GM11168 (cell line): ENCODE measurements around the gene TMEM214.
"Not testable (repeated sequence)": the region's sequence is repeated elsewhere in the genome, so short reads cannot be mapped to it uniquely, and the experiment has no call there.

ENCODE experiments used
- in situ Hi-C: fragments of 300-500 bp; cut with MboI; formaldehyde crosslinking; loops from one replicate; pipeline ENCODE4 v1.12.0; 2022; ENCODE audit warnings: low sequenced_read_pairs; ENCODE audit not compliant: unreplicated experiment

The TMEM214 gene

DNA sequence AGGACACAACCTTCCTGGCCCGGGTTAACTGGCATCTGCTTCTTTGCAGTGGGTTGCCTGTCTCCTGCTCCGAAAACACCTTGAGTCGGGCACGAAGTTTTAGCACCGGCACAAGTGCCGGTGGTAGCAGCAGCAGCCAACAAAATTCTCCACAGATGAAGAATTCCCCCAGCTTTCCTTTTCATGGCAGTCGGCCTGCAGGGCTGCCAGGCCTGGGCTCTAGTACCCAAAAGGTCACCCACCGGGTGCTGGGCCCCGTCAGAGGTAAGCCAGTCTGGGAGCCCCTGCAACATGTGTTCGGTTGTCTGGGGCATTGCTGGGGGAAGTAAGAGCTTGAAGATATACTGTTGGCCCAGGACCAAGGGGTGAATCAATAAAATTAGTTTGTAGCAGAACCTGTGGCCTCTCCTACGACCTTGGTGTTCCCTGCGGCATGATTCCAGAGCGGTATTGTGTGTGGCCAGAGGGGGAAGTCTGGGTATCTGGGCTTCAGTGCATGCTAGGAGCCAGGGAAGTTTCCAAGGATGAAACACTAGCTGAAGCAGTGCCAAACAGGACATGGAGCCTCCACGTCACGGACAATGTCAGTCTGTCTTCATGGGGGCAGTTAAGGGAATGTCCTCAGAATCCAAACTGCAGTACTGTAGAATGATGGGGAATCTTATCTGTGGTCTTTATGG is 26.5 kb downstream of the TMEM214 start:
- in situ Hi-C loops, result no loop called here

DNA sequence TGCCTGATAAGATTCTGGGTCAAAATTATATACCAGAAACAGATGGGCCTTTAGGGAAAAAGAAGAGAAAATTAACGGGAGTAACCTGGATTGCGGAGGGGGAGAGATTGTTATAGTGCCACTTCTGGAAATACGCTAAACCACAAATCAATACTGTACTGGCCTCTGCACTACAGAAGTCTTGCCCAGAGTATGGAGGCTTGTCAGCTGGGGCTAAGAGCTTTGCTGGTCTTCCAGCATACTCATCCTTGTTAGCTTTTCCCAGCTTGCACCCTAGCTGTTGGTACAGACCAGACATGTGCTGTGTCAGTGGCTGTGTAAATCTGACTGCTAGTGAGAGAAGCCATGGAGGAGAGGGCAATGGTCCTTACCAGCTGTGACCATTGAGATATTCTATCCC is 27.6 kb downstream of the TMEM214 start:
- in situ Hi-C loops, result no loop called here

DNA sequence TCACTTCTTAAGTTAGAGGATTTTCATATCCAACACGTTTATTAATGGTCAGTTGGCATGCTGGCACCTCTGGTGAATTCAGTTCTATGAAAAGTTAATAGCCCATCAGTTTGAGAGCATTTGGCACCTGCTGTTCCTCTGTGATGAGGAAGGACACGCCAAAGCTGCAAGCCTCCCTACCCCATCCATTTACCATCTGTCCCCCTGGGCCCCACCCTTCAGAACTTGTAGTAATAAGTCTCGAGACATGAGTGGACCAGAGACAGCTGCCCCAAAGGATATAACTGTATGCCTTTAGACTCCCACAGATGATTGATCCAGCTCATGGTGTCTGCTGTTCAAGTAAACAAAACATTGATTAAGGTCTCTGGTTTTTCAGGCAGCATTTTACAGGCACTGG is 32.4 kb downstream of the TMEM214 start:
- in situ Hi-C loops, result no loop called here

DNA sequence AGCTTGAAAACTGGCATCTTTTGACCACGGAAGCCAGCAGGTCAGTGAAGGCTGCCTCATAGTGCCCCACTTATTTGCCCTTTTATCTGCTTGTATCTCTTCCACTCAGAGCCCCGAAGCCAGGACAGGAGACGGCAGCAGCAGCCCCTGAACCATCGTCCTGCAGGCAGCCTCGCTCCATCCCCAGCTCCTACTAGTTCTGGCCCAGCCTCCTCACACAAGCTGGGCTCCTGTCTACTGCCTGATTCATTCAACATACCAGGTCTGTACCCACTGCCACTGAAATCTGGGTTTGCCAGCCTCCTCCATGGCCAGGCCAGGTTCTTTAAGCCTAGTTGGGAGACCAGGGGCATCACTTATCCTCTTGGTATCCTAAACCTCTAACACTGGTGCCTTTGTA is 34.6 kb downstream of the TMEM214 start:
- in situ Hi-C loops, result no loop called here

DNA sequence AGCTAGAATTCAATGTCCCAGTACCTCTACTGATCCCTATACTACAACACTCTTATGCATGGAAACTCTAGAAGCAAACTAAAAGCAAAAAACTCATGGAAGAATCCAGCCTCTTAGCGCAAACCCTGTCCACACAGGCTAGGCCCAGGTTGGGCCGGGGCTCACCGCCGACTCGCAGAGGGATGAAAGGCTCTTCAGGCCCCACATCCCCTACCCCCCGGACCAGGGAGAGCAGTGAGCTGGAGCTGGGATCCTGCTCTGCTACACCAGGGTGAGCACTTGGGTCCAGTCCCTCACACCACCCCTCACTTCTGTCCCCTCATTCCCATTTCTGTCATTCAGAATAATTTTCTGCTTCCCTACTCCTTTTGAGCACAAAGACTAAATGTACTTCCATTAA is 36.7 kb downstream of the TMEM214 start:
- in situ Hi-C loops, result no loop called here

DNA sequence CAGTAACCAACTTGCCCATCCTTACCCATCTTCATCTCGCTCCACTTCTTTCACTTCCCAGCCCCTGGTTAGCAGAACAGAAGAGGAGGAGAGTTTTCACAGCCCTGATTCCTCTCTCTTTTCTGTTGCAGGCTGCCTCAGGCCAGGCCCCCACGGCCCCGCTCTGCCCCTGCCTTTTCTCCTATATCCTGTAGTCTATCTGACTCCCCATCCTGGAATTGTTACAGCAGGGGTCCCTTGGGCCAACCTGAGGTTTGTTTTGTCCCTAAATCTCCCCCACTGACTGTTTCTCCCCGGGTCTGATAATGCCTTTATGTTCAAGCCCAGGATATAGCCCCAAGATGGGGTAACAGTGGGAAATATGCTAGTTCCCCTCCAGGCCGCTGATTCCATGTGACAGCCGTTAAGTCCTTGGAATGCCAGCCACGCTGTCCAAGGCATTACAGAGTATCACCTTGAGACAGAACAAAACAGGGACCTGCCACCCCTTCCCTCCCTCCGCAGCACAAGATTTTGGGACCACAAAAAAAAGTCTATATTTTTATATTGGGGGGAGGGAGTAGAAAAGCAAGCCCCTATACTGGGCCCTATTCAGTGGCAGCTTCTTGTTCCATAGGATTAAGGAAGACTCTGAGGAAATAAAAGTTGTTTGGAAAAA is 37.3 kb downstream of the TMEM214 start:
- in situ Hi-C loops, result no loop called here

DNA sequence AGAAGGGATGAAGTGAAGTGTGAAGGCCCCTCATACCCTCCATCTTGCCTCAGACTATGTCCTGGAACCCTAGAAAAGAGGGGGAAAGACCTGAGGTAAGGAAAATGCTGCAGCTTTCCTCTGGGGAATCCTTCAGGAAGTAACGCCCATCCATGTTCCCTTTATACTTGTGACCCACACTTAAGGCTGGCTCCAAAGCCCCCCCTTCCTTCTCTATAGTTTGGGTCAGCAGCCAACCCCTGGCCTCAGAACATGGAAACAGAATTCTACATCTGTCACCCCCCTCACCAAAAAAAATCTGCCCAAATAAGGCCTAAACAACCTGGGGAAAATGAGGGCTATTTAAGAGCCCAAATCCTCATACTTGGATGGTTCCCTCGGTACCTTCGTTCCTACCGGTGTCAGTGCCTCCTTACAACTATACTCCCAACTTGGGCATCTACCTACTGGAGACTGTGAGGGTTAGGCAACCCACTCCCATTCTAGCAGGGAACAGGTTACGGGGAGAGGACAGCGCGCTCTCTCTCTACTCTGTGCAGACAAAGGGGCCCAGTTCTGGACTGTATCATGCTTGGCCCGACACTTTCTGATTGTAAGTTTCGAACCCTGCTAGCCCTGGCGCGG is 38.0 kb downstream of the TMEM214 start:
- in situ Hi-C loops, result no loop called here

DNA sequence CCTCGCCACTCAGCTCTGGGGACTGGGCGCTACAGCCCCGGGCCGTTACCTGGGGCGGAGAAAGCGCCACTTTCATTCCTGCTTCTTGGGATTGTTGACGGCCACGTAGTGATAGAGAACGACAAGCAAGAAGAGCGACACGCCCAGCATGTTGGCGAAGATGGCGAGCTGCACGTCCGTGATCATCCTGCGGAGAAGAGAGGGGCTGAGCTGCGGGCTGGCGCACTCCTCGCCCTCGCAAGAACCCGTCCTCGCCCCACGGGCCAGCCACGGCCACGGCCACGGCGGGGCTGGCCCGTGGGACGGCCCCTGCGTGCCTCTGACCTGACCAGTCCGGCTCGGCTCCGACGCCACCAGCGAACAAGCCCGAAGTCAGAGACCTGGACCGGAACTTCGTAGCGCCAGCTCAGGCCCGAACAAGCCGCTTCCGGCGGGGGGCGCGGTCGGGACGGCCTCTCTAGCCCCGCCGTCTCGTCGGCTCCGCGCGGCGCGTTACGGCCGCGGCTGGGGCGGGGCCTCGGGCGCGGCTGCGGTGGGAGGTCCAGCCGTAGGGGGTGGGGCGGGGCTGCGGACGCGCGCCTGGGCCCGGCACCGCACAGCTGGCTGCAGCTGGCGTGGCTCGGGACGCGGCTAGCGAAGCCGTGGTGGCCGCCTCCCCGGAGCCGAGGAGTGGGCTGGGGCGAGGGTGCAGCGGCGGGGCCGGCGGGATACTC is 38.7 kb downstream of the TMEM214 start, which contains the start of gene OST4:
Gene OST4 (minus strand): TSS at position 378 of the 713 bp plus-strand sequence.
- in situ Hi-C loops, result no loop called here

DNA sequence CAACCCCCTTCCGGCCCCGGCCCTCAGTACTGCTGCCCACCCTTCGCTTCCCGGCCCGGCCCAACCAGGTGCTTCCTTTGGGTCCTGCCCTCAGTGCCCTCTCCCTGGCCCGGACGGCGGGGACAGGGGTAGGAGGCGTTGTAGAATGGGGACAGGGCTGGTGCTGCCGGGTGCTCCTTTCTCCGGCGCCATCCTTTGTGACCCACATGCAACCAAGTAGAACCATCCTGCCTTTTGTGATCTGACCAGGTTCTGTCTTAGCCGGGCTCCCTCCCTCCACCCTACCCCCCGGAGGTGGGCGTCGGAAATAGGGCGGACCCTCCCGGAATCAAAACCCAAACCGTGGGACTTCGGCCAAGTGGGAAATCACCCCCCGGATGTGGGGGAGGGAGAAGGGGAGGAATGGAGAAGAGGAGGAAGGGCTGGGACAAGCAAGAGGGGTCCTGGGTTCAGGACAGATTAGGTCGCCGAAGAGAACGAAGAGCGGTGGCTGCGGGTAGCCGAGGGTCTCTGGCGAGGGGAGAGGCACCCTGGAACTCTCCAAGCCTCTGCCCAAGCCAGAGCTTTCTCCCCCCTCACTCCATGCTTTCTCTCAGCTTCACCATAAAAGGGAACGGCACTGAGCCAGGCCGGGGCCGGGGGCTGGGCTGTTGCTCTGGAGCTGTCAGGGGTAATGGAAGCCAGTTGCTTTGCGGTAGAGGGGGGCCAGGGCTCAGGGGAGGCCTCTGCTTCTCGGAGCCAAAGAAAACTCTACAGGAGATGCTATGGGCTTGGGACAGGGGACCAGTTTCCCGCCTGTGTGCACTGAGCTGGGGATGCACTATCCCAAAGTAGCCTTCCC is 39.4 kb downstream of the TMEM214 start:
- in situ Hi-C loops, result no loop called here

DNA sequence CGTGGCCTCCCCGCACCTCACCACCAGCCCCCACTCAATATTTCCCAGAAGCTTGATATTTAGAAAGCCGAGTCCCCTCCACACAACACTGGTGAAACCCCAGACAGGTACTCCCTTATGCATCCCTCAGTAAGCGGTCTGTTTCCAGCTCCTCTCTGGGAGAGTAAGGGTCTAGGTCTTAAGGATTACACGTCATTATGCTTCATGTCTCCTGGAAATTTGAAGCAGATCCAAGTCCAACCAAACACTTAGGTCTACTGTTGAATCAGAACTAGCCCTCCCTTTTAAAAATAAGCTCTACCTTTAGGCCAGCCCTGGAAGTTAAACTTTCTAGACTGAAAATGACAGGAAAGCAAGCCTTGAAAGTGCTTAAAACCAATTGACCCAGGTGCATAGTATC is 40.2 kb downstream of the TMEM214 start:
- in situ Hi-C loops, result no loop called here

DNA sequence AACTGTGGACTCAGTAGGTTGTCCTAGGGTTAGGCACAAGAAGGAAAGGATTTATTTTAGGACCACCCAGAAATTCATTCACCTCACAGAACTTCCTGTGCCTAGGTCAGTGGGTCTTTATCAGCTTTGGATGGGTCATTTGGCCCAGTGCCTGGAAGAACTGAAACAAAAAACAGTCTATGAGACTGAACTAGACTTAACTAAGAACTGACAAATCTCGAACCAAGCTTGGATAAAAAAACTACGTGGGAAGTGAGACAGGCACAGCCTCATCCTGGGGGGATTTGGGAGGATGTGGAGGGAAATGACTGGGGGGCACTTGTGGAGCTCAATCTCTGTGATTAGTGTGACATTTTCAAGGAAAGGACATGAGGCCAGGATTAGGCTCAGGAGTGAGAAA is 41.0 kb downstream of the TMEM214 start:
- in situ Hi-C loops, result no loop called here

DNA sequence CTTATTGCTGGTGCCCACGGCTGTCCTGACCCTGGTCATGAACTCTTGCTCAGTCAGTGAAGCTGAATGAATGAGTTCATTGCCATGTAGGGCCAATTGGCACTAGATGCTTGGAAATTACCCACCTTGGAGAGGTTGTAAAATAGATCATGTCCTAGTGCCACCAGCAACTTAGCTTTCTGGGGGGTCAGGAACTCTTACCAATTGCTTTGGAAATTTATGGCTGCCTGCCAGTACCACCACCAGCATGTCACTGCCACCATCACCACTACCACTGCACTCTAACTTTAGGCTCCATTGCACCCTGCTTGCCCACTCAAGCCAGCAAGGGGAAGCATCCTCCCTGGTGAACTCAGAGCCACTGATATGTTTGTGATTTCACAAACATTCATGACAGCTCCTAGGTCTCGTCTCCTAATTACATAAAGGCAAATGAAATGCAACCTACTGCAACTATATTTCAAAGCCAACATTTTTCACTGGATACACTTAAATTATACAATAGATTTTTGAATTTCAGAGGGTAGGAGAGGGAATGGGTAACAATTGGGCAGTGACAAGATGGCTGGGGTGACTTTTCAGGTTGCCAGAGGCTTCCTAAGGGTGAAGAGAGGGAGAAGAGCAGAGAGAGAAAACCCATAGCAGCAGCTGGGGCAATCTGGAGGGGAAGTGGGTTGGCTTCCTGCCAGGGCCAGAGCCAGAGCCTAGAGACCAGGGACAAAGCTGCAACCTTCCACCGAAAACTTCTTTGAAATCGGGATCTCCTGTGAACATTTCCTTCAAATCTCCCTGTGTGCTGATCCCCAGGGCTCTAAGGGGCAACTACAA is 42.2 kb downstream of the TMEM214 start:
- in situ Hi-C loops, result no loop called here

DNA sequence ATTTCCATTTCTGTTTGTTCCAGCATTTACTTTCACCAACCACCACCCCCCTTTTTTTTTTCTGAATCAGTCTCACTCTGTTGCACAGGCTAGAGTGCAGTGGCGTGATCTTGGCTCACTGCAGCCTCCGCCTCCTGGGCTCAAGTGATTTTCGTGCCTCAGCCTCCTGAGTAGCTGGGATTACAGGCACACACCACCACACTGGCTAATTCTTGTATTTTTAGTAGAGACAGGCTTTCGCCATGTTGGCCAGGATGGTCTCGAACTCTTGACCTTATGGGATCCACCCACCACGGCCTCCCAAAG is 42.8 kb downstream of the TMEM214 start:
- in situ Hi-C loops, result not testable (repeated sequence)

DNA sequence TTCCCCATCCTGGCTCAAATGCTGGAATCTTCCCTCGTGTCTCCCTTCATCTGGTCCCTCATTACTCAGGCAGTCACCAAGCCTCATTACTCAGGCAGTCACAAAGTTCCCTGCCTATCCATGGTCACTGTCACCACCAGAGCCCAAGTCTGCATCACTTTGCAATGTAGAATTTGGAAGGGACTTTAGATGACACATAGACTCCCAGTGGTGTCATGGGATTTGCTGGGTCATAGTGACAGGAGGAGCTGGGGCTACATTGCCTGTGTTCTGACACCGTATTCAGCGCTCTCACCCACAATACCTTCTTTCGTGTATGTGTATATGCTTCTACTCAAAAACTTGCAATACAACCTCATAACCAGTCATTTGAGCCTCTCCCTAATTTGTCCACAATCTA is 43.6 kb downstream of the TMEM214 start:
- in situ Hi-C loops, result no loop called here

DNA sequence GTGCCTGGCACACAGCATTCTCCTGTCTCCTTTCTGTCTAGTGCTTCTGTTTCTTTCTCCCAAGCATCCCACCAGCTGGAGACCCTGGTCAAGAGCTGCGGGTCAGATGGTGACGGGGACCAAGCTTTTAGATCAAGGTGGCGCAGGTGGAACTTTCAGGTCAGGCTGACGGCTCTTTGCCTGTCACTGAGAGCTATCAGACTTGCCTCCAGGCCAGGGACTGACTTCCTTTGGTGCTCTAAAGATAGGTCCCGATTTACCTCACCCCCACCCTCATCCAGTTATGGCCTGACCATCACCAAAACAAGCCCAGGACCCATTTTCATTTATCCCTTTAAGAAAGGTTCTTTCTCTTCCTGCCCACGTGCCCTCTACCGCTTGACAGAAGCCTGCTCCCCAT is 44.5 kb downstream of the TMEM214 start:
- in situ Hi-C loops, result no loop called here

DNA sequence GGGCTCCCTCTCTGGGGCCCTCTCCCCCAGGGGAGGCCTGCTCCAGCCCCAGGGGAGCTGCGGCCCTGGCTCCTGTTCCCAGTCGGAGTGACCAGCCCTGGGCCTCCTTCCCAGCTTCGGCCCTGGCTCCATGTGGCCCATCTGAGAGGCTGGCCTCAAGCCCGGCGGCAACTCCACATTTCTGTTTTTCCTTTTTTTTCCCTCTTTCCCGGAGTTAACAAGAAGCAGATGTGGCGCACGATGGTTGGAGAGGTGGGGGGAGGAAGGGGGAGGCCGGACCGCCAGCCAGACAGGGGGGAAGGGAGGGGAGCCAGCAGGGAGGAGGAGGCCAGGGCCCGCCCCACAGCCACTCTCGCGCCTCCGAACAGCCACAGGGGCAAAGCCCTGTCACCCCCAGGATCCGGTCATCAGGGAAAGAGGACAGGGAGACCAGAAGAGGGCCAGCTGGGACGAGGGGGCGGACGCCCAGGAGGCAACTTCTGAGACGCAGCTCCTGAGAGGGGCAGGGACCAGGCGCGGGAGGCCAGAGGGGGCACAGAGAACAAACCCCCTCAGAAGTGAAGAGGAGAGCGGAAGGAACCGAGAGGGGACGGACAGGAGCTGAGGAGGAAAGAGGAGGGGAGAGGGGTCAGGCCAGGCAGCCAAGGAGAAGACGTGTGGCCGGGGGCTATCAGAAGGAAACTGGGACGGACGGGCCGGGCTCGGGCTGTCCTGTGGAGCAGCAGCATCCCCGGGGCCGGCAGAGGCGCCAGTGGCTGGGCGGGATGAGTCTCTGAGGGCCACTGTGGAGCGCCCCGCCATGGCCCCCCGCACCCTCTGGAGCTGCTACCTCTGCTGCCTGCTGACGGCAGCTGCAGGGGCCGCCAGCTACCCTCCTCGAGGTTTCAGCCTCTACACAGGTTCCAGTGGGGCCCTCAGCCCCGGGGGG is 45.8 kb downstream of the TMEM214 start, which contains the start of gene EMILIN1:
Gene EMILIN1 (plus strand): TSS at position 349 of the 928 bp plus-strand sequence. CDS start 451 bp downstream, at position 800.
- in situ Hi-C loops, result no loop called here

DNA sequence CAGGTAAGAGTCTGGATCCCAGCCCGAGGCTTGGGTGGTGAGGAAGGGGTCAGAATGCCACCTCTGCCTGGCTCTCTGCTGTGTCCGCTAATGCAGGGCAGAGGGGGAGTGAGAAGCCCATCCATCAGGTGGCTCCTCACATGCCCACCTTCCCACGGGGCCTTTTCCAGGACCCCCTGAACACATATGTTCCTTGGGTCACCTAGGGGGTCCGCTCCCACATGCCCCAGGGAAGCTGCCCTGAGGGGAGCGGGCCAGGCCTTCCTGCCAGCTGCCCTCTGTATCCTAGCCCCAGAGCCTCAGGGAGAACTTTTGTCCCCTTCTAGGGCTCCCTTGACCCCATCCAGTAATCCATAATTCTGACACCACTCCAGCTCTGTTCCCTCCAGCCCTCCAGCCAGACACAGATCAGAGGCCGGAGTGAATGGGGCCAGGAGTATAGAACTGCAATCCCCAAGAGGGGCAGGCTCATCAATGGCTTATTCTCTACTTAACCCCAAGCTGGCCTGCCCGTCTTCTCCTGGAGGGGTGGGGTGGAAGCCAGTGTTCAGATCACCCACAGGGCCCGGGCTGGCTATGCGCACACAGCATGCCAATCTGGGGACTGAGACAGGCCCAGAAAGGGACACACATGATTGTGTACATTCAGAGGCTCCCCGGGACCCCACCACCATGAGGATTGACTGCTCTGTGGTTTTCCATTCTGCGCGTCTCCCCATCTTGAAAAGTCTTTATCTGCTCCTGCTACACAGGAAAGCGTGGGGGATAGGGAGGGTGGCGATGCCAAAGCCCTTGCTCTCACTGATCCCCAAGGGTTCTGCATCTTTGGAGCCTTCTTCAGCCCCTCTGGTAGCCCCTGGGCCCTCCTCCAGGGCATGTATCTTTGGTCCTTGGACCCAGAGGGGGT is 46.7 kb downstream of the TMEM214 start:
- in situ Hi-C loops, result no loop called here
